Right kidney (tissue), 9 donors: Measurements from ENCODE around the gene FHIT.
A peak's percentile ranks its signal among the peaks of the same experiment; 100 is the strongest.

ENCODE experiments used
- DNase-seq: peaks from one replicate; pipeline ENCODE4 v3.0.0-alpha.2; 2016
- long read RNA-seq, 8 donors: transcript quantifications; one replicate each; lab custom pipeline, GENCODE V29; 2026

Gene FHIT
- long read RNA-seq, donor 1, partial matches to known transcripts = 5 of 5 reads
- long read RNA-seq, donor 1, other reads (novel, unspliced or antisense) = 0 of 5 reads
- long read RNA-seq, donor 2 = 0 reads
- long read RNA-seq, donor 3, partial matches to known transcripts = 5 of 5 reads
- long read RNA-seq, donor 3, other reads (novel, unspliced or antisense) = 0 of 5 reads
- long read RNA-seq, donor 4, partial matches to known transcripts = 5 of 5 reads
- long read RNA-seq, donor 4, other reads (novel, unspliced or antisense) = 0 of 5 reads
- long read RNA-seq, donor 5 = 0 reads
- long read RNA-seq, donor 6, partial matches to known transcripts = 5 of 5 reads
- long read RNA-seq, donor 6, other reads (novel, unspliced or antisense) = 0 of 5 reads
- long read RNA-seq, donor 7, partial matches to known transcripts = 15 of 15 reads
- long read RNA-seq, donor 7, other reads (novel, unspliced or antisense) = 0 of 15 reads
- long read RNA-seq, donor 8, partial matches to known transcripts = 6 of 6 reads
- long read RNA-seq, donor 8, other reads (novel, unspliced or antisense) = 0 of 6 reads

DNA sequence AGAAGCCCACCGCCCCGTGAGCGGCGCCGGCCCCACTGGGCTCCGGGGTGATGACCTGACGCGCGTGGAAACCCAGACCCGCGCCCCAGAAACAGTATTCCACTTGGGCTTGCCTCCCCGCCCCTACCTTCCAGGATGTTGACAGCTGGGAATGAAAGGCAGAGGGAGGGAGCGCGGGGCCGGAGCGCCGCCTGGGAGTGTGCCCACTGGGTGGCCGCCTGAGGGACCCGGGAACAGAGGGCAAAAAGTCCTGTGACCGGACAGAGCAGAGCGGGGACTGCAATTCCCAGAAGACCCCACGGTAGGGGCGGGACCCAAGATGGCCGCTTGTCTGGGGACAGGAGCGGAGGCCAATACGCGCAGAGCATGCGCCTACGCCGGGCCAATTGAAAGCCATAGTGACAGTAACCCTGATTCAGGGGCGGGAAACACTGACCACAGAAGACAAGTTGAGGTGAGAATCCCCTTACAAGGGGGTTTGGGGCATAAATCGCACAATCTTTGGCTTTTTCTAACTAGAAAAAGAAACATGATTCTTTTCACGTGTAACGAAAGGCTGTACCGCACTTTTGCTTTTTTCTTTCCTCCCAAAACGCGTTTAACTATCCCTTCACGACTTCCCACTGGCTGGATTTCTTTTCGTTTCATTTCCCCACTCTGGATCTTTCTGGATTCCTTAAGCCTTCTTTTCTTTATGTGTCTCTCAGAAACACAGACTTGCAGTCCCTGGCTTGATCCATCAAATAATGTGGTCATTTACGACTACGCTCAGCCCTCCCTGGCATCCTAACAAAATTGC, at the start of gene FHIT:
Gene FHIT, minus strand, starts transcription at position 279 of the 799 bp plus-strand sequence.
- peak; percentile 85 for DNase-seq

DNA sequence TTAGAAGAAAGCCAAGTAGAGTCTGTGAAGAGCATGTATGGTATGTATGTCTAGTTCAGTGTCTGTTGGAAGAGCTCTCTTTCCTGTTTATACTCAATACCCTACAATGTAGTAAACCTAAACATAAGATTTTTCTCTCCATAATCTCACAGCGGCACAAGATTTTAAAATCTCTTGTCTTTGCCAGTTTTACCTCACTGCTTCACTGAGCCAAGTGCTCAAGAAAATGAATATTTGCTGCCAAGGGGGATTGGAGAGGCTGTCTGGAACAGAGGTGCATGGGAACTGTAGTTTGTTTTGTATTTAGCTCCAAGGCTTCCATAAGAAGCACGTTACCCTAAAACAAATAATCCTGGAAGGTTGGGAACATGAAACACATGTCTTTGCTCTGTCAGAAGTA, 49.5 kb upstream of the FHIT start:
- DNase-seq = no peak

DNA sequence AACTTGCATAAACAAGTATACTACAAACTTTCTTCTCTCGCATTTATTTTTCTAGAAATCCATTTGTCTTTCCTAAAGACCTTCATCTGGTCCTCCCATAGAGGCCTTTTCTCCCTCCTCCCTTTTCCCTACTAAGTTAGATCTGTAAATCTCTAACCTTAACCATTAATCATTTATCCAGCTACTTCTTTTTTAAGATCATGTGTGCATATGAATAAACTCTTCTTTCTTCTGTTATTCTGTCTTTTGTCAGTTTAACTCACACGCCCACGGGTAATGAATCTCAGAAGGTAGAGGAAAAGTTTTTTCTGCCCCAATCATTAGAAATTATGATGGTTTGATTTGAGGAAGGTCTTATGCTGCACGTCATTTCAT, 48.7 kb upstream of the FHIT start:
- DNase-seq = no peak

DNA sequence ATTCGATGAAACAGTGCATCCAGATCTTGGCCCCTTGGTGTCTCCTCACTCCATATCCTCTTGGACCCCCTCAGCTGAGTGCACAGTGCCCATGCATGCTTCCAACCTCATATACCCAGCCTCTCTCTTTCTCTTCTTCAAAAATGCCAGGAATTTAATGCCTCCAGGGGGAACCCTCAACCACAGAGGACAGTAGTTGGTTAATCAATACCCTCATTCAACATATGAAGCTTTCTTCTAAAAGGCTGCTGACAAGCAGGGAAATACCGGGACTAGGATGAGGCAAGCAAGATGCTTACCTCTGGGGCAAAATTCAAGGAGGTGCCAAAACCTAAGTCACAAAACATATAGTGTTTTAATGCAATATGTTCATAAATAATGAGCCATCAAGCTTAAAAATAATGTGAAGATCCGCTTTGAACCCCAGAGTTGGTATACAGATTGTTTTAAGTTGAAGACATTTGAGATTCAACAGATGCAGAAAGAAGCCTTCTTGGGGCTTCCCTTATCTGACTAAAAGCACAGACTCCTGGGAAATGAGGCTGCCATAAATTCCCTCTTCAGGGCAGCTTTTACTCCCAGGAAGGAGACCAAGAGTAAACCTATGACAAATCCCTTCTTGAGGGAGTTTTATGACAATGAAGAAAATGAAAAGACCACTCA, 48.2 kb upstream of the FHIT start:
- DNase-seq = no peak

- no peak for DNase-seq
Measured at GRCh38 chr3:61297821-61298220, 46.6 kb upstream of the FHIT start.

DNA sequence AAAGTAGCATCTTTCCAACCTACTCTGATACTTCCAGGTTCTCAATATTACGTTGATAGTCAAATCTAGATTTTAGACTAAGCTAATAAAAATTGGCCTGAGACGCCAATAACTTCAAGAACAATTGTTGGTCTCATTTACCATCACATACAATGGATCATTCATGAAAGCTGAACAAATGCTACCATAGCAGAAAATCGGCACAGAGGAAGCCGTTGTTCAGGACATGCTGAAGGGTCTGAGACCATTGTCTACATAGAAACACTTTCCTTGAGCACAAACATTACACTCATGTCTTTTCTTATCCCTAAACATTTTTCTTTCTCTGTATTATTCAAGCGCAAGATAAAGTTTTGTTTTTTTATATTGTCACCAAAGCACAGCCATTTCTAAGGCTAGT, 37.2 kb upstream of the FHIT start:
- DNase-seq = no peak

GRCh38 chr3:61283876-61284275, 32.6 kb upstream of the FHIT start:
- DNase-seq = no peak

GRCh38 chr3:61278713-61279112, 27.5 kb upstream of the FHIT start:
- DNase-seq = no peak

GRCh38 chr3:61277411-61277810, 26.2 kb upstream of the FHIT start:
- DNase-seq = no peak

- no peak for DNase-seq
Measured at GRCh38 chr3:61269435-61269834, 18.2 kb upstream of the FHIT start.

GRCh38 chr3:61268644-61269043, 17.4 kb upstream of the FHIT start:
- DNase-seq = no peak

GRCh38 chr3:61264281-61264680, 13.0 kb upstream of the FHIT start:
- no peak for DNase-seq

DNA sequence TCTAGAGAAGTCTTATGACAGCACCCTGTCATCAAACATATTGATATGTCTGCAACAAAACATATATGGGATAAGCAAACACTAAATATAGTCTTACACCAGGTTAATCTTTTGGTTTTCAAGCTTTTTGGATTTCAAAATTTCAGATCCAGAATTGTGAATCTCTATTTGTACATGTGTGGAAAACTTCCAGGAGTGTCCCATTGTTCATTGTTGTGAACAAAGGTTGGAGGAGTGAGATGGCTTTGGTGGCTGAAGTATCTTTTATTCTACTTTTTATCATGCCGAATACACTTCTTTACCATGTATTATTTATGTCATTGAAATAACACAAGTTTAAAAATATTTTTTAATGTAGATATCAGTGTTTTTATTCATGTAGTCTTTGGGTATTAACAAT, 5.9 kb upstream of the FHIT start:
- DNase-seq = no peak

GRCh38 chr3:61253756-61254155, 2.5 kb upstream of the FHIT start:
- DNase-seq = no peak

DNA sequence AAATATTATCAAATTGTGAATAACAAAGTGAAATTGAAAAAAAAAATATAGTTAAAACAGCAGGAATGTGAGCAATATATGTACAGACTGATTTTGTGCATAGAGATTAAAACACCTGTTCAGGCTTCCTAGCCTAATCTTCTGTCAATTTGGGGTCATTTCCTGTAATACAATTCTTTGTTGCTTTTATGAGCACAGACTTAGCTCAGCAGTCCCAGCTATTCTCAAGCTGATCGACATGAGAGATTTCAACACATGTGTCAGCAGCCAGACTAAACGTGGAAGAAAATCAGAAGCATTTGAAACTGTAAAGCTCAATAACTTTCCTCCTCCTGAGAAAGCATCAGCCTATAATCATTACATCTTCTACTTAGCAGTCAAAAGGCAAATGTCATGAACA, 1.6 kb upstream of the FHIT start:
- DNase-seq = no peak

DNA sequence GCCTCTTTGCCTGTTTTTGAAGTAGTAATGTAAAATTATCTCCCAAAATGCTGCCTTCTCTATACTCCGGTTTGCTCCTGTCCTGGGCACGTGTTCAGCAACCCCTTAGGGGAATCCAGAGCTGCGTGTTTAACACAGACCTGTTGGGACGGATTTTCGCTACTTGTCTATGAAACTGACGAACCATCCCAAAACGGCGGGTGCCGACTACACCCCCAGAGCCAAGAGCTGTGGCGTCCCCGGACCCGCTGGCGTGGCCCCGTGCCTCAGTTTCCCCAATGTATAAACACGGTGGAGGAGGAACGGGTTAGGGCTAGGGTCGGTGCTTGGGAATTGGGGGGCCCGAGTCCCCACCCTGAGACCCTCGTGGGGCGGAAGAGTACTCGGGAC, 473 bp downstream of the FHIT start:
- DNase-seq = no peak

DNA sequence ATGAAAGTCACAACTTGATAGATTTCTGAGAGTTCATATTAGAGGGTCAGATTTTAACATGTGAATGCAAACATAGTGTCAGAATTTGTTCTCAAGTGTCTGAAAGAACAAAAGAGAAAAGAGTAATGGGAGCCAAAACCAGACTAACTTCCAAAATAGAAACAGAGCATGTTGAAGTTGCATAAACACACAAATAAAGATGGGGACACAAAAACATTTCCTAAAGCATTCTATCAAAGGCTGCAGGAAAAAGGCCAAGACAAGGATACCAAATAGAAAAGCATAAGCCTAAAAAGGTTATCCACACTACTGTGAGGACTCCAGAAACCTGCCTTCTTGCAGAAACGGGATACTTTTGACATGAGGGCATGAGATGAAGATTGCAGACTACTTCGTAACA, 2.8 kb downstream of the FHIT start:
- no peak for DNase-seq

GRCh38 chr3:61247191-61247590, 4.1 kb downstream of the FHIT start:
- DNase-seq = no peak

- no peak for DNase-seq
Measured at GRCh38 chr3:61239871-61240270, 11.4 kb downstream of the FHIT start.

- no peak for DNase-seq
Measured at GRCh38 chr3:61237858-61238257, 13.4 kb downstream of the FHIT start.

- no peak for DNase-seq
Measured at GRCh38 chr3:61236556-61236955, 14.7 kb downstream of the FHIT start.

GRCh38 chr3:61233746-61234145, 17.5 kb downstream of the FHIT start:
- DNase-seq = no peak

- no peak for DNase-seq
Measured at GRCh38 chr3:61231693-61232092, 19.6 kb downstream of the FHIT start.
